HUES48 (cell line): Measurements from ENCODE around the gene ABHD17C.

Experiments
- H3K27ac ChIP-seq: one replicate; pipeline ENCODE4 v1.7.0; 2013; ENCODE audit warnings: low read depth, low read length, inconsistent platforms
- H3K27me3 ChIP-seq: 2 replicates; pipeline ENCODE4 v1.6.1; 2013; ENCODE audit warnings: mild to moderate bottlenecking, low read length; ENCODE audit not compliant: control insufficient read depth, insufficient read depth
- H3K36me3 ChIP-seq: 2 replicates; pipeline ENCODE4 v1.6.1; 2013; ENCODE audit warnings: low read length; ENCODE audit not compliant: control insufficient read depth, insufficient read depth
- H3K4me1 ChIP-seq: 2 replicates; pipeline ENCODE4 v1.6.1; 2013; ENCODE audit warnings: mild to moderate bottlenecking, low read length; ENCODE audit not compliant: control insufficient read depth, insufficient read depth
- H3K4me3 ChIP-seq: 2 replicates; pipeline ENCODE4 v1.5.1; 2013; ENCODE audit warnings: mild to moderate bottlenecking, low read depth, low read length
- H3K9ac ChIP-seq: 2 replicates; pipeline ENCODE4 v1.6.1; 2013; ENCODE audit warnings: mild to moderate bottlenecking, low read depth, low read length, moderate library complexity
- H3K9me3 ChIP-seq: 2 replicates; pipeline ENCODE4 v1.6.1; 2013; ENCODE audit warnings: low read length; ENCODE audit not compliant: control insufficient read depth, insufficient read depth

ABHD17C gene

DNA sequence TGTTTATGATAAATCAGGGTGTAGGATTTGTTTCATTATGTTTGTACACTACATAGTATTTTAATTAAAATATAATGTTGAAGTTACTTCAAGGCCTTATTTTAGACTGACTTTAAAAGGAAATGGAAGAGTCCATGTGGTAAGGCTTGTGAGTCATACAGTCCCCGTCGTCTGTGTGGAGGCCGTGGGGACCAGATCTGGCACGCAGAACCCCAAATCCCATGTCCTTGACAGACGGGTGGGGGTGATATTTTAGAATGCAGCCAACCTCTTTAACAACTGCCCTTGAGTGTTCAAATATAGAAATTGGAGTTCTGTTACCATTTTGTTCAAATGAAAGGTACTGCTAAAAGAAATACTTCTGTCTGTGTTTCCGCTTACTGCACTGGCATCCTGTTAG is 35.8 kb downstream of the ABHD17C start:
- Histone ChIP-seq H3K27ac (no peak overlapping the region), H3K9me3 (no peaks in the 10 kb centered on the region), H3K4me1 (peaks cover 11% of the 10 kb centered on the region; the same call in 1 of the 2 replicates), H3K4me3 (no peak overlapping the region), H3K36me3 (no peaks in the 10 kb centered on the region), H3K27me3 (no peaks in the 10 kb centered on the region), H3K9ac (no peak overlapping the region)

DNA sequence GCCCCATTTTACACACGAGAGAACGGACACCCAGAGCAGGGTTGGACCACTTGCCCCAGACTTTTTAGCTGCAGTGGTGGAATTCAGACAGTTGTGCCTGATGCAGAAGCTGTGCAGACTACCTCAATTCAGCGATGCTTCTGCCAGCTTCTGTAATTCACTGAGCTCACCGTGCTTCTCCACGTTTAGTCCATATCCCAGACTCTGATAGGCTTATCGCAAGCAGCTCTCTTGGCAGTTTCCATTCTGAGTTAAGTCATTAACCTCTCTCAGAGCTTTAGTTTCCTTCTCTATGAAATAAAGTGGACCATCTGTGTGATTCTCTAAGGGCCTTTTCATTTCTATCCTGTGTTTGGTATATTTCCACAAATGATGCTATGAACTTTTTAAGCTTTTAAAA is 37.1 kb downstream of the ABHD17C start:
- no peaks in the 10 kb centered on the region for H3K9me3 ChIP-seq
- H3K4me1 ChIP-seq, result peaks cover 11% of the 10 kb centered on the region; the same call in 1 of the 2 replicates
- H3K27me3 ChIP-seq, result no peaks in the 10 kb centered on the region
- H3K27ac ChIP-seq, result no peak overlapping the region
- no peak overlapping the region for H3K4me3 ChIP-seq
- no peak overlapping the region for H3K9ac ChIP-seq
- no peaks in the 10 kb centered on the region for H3K36me3 ChIP-seq

DNA sequence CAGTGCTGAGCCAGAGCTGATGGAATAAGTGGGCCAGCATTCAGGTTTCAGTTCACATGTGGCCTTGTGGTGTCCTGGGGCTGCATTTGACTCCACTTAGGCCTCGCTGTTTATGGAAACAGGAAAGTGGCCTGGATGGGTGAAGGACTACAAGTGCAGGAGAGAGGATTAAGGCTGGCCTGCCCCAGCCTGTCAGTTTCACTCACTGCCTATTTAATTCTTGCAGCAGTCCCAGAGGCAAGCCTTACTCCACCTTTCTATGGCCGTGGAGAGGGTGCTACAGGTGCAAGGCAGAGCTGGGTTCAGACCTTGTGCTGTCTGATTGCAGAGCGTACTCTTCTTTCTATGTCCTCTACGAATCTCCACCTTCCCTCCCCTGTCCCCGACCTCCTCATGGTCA is 37.7 kb downstream of the ABHD17C start:
- no peaks in the 10 kb centered on the region for H3K36me3 ChIP-seq
- no peak overlapping the region for H3K27ac ChIP-seq
- no peaks in the 10 kb centered on the region for H3K9me3 ChIP-seq
- no peak overlapping the region for H3K9ac ChIP-seq
- no peak overlapping the region for H3K4me3 ChIP-seq
- H3K4me1 ChIP-seq, result peaks cover 11% of the 10 kb centered on the region; the same call in 1 of the 2 replicates
- H3K27me3 ChIP-seq, result no peaks in the 10 kb centered on the region

DNA sequence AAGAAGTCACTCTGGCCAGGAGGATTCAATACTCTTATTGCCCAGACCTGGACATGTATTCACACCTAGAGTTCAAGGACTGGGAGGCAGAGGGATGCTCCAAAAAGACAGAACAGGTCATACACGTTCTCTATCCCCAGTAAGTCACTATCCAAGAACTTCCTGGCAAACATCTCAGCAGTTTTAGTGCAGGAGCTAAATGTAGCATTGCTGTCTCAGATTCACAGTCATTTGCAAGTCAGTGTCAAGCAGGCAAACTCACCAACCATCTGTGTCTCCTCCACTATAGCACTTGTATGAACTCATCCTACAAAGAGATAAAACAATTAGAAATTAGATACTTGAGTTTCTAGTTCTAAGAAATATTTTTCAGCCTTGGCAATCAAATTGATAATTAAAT is 38.4 kb downstream of the ABHD17C start:
- Histone ChIP-seq H3K4me1 (peaks cover 11% of the 10 kb centered on the region; the same call in 1 of the 2 replicates), H3K9ac (no peak overlapping the region), H3K36me3 (no peaks in the 10 kb centered on the region), H3K9me3 (no peaks in the 10 kb centered on the region), H3K4me3 (no peak overlapping the region), H3K27me3 (no peaks in the 10 kb centered on the region), H3K27ac (no peak overlapping the region)

DNA sequence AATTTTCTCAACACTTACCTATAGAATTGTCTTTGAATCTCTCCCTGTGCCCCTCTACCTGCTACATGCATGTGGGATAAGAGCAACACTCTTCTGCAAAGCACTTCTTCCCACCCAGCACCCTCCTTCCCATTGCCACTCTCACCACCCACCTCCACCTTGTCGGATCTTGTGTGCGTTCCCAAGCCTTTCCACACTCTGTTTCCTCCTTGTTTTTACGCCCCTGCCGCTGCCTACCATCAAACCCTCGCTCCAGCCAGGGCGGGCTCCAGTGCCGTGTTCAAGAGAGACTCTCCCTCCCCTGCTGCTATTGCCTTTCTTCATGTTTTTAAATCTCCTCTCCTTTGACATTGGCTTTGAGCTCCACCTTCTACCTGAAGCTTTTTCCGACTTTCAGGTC is 40.2 kb downstream of the ABHD17C start:
- no peaks in the 10 kb centered on the region for H3K36me3 ChIP-seq
- H3K4me1 ChIP-seq, result peaks cover 9% of the 10 kb centered on the region; the same call in 1 of the 2 replicates
- H3K9me3 ChIP-seq, result no peaks in the 10 kb centered on the region
- no peak overlapping the region for H3K9ac ChIP-seq
- H3K27me3 ChIP-seq, result no peaks in the 10 kb centered on the region
- no peak overlapping the region for H3K27ac ChIP-seq
- no peak overlapping the region for H3K4me3 ChIP-seq

DNA sequence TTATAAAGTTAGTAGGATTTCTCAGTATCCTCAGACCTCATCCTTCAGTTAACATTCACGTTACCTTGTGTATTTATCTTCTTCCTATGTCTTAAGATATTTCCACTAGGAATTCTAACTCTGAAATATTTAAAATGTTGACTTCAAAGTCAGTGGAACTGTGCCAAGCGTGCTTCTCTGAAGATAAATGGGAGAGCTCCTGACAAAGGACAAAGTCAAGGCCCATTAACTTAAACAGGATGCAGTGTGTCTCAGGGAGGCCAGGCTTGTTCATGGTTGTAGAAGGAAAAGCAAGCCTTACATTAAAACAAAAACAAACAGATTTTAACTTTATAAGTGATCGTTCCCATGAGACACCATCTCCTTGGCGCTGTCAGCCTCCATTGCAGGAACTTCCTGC is 41.5 kb downstream of the ABHD17C start:
- Histone ChIP-seq H3K9me3 (no peaks in the 10 kb centered on the region), H3K4me1 (peaks cover 5% of the 10 kb centered on the region; the same call in 1 of the 2 replicates), H3K9ac (no peak overlapping the region), H3K27ac (no peak overlapping the region), H3K36me3 (no peaks in the 10 kb centered on the region), H3K4me3 (no peak overlapping the region), H3K27me3 (no peaks in the 10 kb centered on the region)

DNA sequence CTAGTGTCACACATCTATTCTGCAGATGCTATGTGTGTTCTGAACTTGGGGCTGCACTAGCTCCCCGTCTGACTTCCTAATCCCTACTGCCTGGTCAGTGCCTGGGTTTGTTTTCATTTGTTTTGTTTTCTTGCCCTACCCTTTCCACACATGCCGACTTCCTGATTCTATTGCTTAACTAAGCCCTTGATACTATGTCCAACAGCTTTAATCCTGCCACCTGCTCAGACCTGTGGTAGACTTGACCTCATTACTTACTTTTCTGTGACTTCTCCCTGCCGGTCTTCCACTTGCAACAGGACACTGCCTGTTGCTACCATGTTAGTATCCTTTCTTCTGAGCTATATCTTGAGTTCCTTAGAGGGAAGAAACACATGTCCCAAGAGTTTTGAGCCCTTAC is 44.8 kb downstream of the ABHD17C start:
- Histone ChIP-seq H3K9me3 (no peaks in the 10 kb centered on the region), H3K27me3 (no peaks in the 10 kb centered on the region), H3K36me3 (no peaks in the 10 kb centered on the region), H3K27ac (no peak overlapping the region), H3K4me1 (peaks cover 14% of the 10 kb centered on the region), H3K9ac (no peak overlapping the region), H3K4me3 (no peak overlapping the region)

DNA sequence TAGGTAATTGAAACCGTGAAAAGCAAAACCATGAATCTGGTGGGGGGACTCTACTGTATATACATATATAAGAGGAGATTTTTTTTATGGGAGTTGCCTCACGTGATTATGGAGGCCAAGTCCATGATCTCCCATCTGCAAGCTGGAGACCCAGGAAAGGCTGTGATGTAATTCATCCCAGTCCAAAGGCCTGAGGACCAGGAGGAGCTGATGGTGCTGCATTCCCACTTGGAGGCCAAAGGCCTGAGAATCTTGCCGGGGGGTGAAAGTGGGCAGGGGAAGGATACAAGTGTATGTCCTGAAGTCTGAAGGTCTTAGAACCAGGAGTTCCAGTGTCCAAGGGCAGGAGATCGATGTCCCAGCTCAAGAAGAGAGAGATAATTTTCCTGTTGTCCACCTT is 47.0 kb downstream of the ABHD17C start:
- no peaks in the 10 kb centered on the region for H3K27me3 ChIP-seq
- no peak overlapping the region for H3K27ac ChIP-seq
- peaks cover 14% of the 10 kb centered on the region for H3K4me1 ChIP-seq
- no peak overlapping the region for H3K9ac ChIP-seq
- H3K36me3 ChIP-seq, result no peaks in the 10 kb centered on the region
- H3K9me3 ChIP-seq, result no peaks in the 10 kb centered on the region
- H3K4me3 ChIP-seq, result no peak overlapping the region

DNA sequence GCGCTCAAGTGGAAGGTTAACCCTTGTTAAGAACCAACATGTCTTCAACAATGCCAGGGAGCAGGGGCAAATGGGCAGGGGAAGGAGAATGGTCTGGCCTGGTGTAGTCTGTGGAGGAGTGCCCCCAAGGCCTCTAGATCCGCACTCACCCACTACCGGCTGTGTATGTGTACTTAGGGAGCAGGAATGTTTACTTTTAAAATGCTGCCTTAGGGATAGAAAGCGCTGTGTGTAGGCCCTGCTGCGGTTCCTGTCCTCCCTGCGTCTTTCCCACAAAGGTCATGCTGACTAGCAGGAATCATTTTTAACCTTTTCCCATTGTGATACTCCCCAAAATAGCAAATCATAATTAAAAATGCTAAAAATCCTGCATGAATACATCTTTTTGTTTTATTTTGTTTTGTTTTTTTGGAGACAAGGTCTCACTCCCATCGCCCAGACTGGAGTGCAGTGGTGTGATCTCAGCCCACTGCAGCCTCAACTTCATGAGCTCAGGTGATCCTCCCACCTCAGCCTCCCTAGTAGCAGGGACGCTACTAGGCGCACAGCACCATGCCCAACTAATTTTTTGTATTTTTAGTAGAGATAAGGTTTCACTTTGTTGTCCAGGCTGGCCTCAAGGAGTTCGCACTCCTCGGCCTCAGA is 48.2 kb downstream of the ABHD17C start:
- Histone ChIP-seq H3K4me1 (peaks cover 24% of the 10 kb centered on the region), H3K9ac (no peak overlapping the region), H3K27ac (no peak overlapping the region), H3K9me3 (no peaks in the 10 kb centered on the region), H3K27me3 (no peaks in the 10 kb centered on the region), H3K4me3 (no peak overlapping the region), H3K36me3 (no peaks in the 10 kb centered on the region)

DNA sequence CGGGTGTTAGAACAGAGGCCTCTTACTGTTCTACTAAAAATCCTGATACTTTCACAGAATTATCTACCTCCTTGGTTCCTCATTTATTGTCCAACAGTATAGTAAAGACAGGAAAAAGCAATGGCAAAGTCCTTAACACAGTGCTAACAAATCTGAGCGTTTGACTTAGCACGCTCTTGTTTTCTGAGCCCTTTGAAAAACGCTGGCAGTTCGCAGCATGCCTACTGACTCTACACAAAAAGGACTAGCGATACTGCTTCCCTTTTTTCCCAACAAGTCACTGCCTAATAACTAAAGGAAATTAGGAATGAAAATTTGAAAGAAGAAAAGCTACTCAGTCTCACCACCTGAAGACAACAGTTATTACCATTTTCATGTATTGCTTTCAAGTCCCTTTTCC is 49.3 kb downstream of the ABHD17C start:
- H3K9ac ChIP-seq, result no peak overlapping the region
- peaks cover 24% of the 10 kb centered on the region for H3K4me1 ChIP-seq
- peak overlapping the region; percentile 45 for H3K27ac ChIP-seq

DNA sequence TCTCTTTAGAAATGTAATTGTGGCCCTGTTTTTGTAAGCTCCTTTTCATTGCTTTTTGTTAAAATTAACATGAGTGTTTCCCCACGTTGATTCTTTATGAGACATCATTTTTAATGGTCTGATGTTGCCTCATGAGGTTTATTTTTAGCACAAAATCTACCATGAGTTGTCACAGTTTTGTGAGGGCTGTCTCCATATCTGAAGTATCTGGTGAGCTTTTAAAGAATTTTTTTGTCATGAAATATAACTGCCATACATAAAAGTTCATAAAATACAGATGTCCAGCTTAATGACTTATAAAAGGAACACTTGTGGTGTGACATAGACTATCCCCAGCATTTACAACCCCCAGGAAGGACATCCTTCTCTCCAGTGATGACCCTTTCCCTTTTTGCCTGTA is 49.7 kb downstream of the ABHD17C start:
- no peaks in the 10 kb centered on the region for H3K9me3 ChIP-seq
- no peak overlapping the region for H3K9ac ChIP-seq
- no peak overlapping the region for H3K4me3 ChIP-seq
- peaks cover 24% of the 10 kb centered on the region for H3K4me1 ChIP-seq
- peak overlapping the region; percentile 45 for H3K27ac ChIP-seq
- H3K27me3 ChIP-seq, result no peaks in the 10 kb centered on the region
- H3K36me3 ChIP-seq, result peaks cover 2% of the 10 kb centered on the region; the same call in 1 of the 2 replicates

More for the DNA sequence above, 49.3 kb downstream of the ABHD17C start:
- H3K36me3 ChIP-seq, result no peaks in the 10 kb centered on the region
- H3K27me3 ChIP-seq, result no peaks in the 10 kb centered on the region
- no peaks in the 10 kb centered on the region for H3K9me3 ChIP-seq
- no peak overlapping the region for H3K4me3 ChIP-seq
